ENCODE data around the gene STON2. TPM values are rescaled to one million over a fixed set of nuclear protein-coding genes. Genes with fewer than 3 reads are reported as not detected.

The STON2 gene
- polyA plus RNA-seq: under 1 TPM in 1 of 3 donors, not detected in 2; 0.16 TPM

- H3K9me3 Mint-ChIP-seq: no peaks in the 10 kb centered on the region
- peaks cover 1 to 11% (median 2%) of the 10 kb centered on the region in 3 donors for H3K27me3 Mint-ChIP-seq (ENCODE audit: low read depth in 3 of 3)
- no peaks in the 10 kb centered on the region for H3K4me1 Mint-ChIP-seq
- no peak within 1 kb of the TSS for H3K27ac Mint-ChIP-seq
- H3K36me3 Mint-ChIP-seq: no peaks in the 10 kb centered on the region
- no peak within 1 kb of the TSS for H3K4me3 Mint-ChIP-seq
- DNase-seq: no peak
Observed at GRCh38 chr14:81400202-81400678, at the start of gene STON2. Gene STON2, minus strand, starts transcription at chr14:81400324. Its CDS starts 1,942 bp downstream, at chr14:81398382.

- no peaks in the 10 kb centered on the region for H3K9me3 Mint-ChIP-seq
- H3K27ac Mint-ChIP-seq: no peak overlapping the region
Observed at GRCh38 chr14:81449576-81449975, 49.5 kb upstream of the STON2 start.

GRCh38 chr14:81449114-81449513 lies 49.0 kb upstream of the STON2 start:
- H3K27me3 Mint-ChIP-seq (ENCODE audit: low read depth in 3 of 3): peaks cover 0 to 24% (median 0%) of the 10 kb centered on the region in 3 donors
- H3K36me3 Mint-ChIP-seq: no peaks in the 10 kb centered on the region
- no peaks in the 10 kb centered on the region for H3K9me3 Mint-ChIP-seq
- H3K4me3 Mint-ChIP-seq: no peak overlapping the region
- no peak overlapping the region for H3K27ac Mint-ChIP-seq
- peaks cover 4 to 9% of the 10 kb centered on the region in 2 donors for H3K4me1 Mint-ChIP-seq
- no peak for DNase-seq

More at GRCh38 chr14:81449576-81449975, 49.5 kb upstream of the STON2 start:
- H3K4me3 Mint-ChIP-seq: no peak overlapping the region
- H3K27me3 Mint-ChIP-seq (ENCODE audit: low read depth in 3 of 3): peaks cover 0 to 23% (median 0%) of the 10 kb centered on the region in 3 donors
- H3K4me1 Mint-ChIP-seq: peaks cover 4 to 9% of the 10 kb centered on the region in 2 donors
- DNase-seq: no peak
- H3K36me3 Mint-ChIP-seq: no peaks in the 10 kb centered on the region

- H3K9me3 Mint-ChIP-seq: peaks cover 0 to 1% (median 0%) of the 10 kb centered on the region in 6 donors
- no peak for DNase-seq
- no peak overlapping the region for H3K27ac Mint-ChIP-seq
- H3K4me3 Mint-ChIP-seq: no peak overlapping the region
- H3K36me3 Mint-ChIP-seq: no peaks in the 10 kb centered on the region
- H3K4me1 Mint-ChIP-seq: no peaks in the 10 kb centered on the region
- peaks cover 0 to 31% (median 0%) of the 10 kb centered on the region in 3 donors for H3K27me3 Mint-ChIP-seq (ENCODE audit: low read depth in 3 of 3)
Observed at GRCh38 chr14:81447021-81447764, 47.1 kb upstream of the STON2 start.

GRCh38 chr14:81446279-81447007 lies 46.3 kb upstream of the STON2 start:
- peaks cover 0 to 34% (median 0%) of the 10 kb centered on the region in 3 donors for H3K27me3 Mint-ChIP-seq (ENCODE audit: low read depth in 3 of 3)
- no peak overlapping the region for H3K4me3 Mint-ChIP-seq
- H3K4me1 Mint-ChIP-seq: no peaks in the 10 kb centered on the region
- H3K27ac Mint-ChIP-seq: no peak overlapping the region
- no peak for DNase-seq
- peaks cover 0 to 1% (median 0%) of the 10 kb centered on the region in 6 donors for H3K9me3 Mint-ChIP-seq
- no peaks in the 10 kb centered on the region for H3K36me3 Mint-ChIP-seq

GRCh38 chr14:81441626-81442134 lies 41.6 kb upstream of the STON2 start:
- Mint-ChIP-seq H3K27me3 (ENCODE audit: low read depth in 3 of 3) (peaks cover 5 to 37% (median 18%) of the 10 kb centered on the region in 3 donors), H3K4me1 (peaks cover 6 to 9% of the 10 kb centered on the region in 2 donors), H3K36me3 (no peaks in the 10 kb centered on the region), H3K27ac (no peak overlapping the region), H3K4me3 (no peak overlapping the region), H3K9me3 (peaks cover 0 to 4% (median 0%) of the 10 kb centered on the region in 6 donors)
- no peak for DNase-seq

- Mint-ChIP-seq H3K4me1 (peaks cover 14 to 15% of the 10 kb centered on the region in 2 donors), H3K36me3 (no peaks in the 10 kb centered on the region), H3K27me3 (ENCODE audit: low read depth in 3 of 3) (peaks cover 5 to 45% (median 24%) of the 10 kb centered on the region in 3 donors), H3K9me3 (peaks cover 0 to 5% (median 0%) of the 10 kb centered on the region in 6 donors), H3K4me3 (no peak overlapping the region), H3K27ac (no peak overlapping the region)
- no peak for DNase-seq
Observed at GRCh38 chr14:81440041-81440440, 39.9 kb upstream of the STON2 start.

GRCh38 chr14:81437244-81437643 lies 37.1 kb upstream of the STON2 start:
- DNase-seq: no peak
- Mint-ChIP-seq H3K4me1 (peaks cover 14 to 15% of the 10 kb centered on the region in 2 donors), H3K27me3 (ENCODE audit: low read depth in 3 of 3) (peaks cover 7 to 55% (median 35%) of the 10 kb centered on the region in 3 donors), H3K36me3 (no peaks in the 10 kb centered on the region), H3K9me3 (peaks cover 0 to 3% (median 0%) of the 10 kb centered on the region in 6 donors), H3K4me3 (peak overlapping the region; percentile 73 to 84 (median 76)), H3K27ac (no peak overlapping the region)

GRCh38 chr14:81436296-81437138 lies 36.4 kb upstream of the STON2 start:
- Mint-ChIP-seq H3K27ac (no peak overlapping the region), H3K9me3 (peaks cover 0 to 3% (median 0%) of the 10 kb centered on the region in 6 donors), H3K27me3 (ENCODE audit: low read depth in 3 of 3) (peaks cover 7 to 51% (median 35%) of the 10 kb centered on the region in 3 donors), H3K4me1 (peaks cover 14 to 15% of the 10 kb centered on the region in 2 donors), H3K36me3 (no peaks in the 10 kb centered on the region), H3K4me3 (peak overlapping the region; percentile 73 to 84 (median 76))
- DNase-seq: peak in 2 of 3 donors; percentile 12 to 31

- H3K36me3 Mint-ChIP-seq: no peaks in the 10 kb centered on the region
Observed at GRCh38 chr14:81435391-81436295, 35.5 kb upstream of the STON2 start.

GRCh38 chr14:81435048-81435390 lies 34.9 kb upstream of the STON2 start:
- peaks cover 0 to 3% (median 0%) of the 10 kb centered on the region in 6 donors for H3K9me3 Mint-ChIP-seq
- H3K27me3 Mint-ChIP-seq (ENCODE audit: low read depth in 3 of 3): peaks cover 6 to 44% (median 27%) of the 10 kb centered on the region in 3 donors
- H3K36me3 Mint-ChIP-seq: no peaks in the 10 kb centered on the region
- H3K4me1 Mint-ChIP-seq: peaks cover 13 to 14% of the 10 kb centered on the region in 2 donors
- H3K4me3 Mint-ChIP-seq: peak overlapping the region; percentile 78 to 92 (median 85)
- no peak overlapping the region for H3K27ac Mint-ChIP-seq
- no peak for DNase-seq

More at GRCh38 chr14:81435391-81436295, 35.5 kb upstream of the STON2 start:
- no peak overlapping the region for H3K27ac Mint-ChIP-seq
- H3K9me3 Mint-ChIP-seq: peaks cover 0 to 3% (median 0%) of the 10 kb centered on the region in 6 donors
- DNase-seq: peak in 1 of 3 donors; percentile 5
- peaks cover 6 to 48% (median 28%) of the 10 kb centered on the region in 3 donors for H3K27me3 Mint-ChIP-seq (ENCODE audit: low read depth in 3 of 3)
- peak overlapping the region; percentile 78 to 92 (median 85) for H3K4me3 Mint-ChIP-seq
- H3K4me1 Mint-ChIP-seq: peaks cover 14 to 15% of the 10 kb centered on the region in 2 donors

- H3K27ac Mint-ChIP-seq: no peak overlapping the region
- peak overlapping the region in 4 of 5 donors; percentile 1 to 58 (median 43) for H3K4me3 Mint-ChIP-seq
- H3K36me3 Mint-ChIP-seq: no peaks in the 10 kb centered on the region
- peaks cover 8 to 41% (median 24%) of the 10 kb centered on the region in 3 donors for H3K27me3 Mint-ChIP-seq (ENCODE audit: low read depth in 3 of 3)
- DNase-seq: no peak
- H3K4me1 Mint-ChIP-seq: peaks cover 12 to 14% of the 10 kb centered on the region in 2 donors
- H3K9me3 Mint-ChIP-seq: peaks cover 0 to 3% (median 0%) of the 10 kb centered on the region in 6 donors
Observed at GRCh38 chr14:81434230-81434629, 34.1 kb upstream of the STON2 start.

All from immature natural killer cell (primary cell).